ENCODE data around the gene TPSG1.
"Not testable (repeated sequence)": the region's sequence is repeated elsewhere in the genome, so short reads cannot be mapped to it uniquely, and the experiment has no call there.

TPSG1 gene

GRCh38 chr16:1230084-1230470 lies 5.0 kb upstream of the TPSG1 start, which contains the start of gene TPSB2:
Gene TPSB2 (minus strand): TSS chr16:1230184. CDS start chr16:1229951, 233 bp downstream.
- DNase-seq = not testable (repeated sequence)

GRCh38 chr16:1229476-1229875 lies 4.4 kb upstream of the TPSG1 start:
- DNase-seq = not testable (repeated sequence)

- not testable (repeated sequence) for DNase-seq
Observed at GRCh38 chr16:1228227-1228626, 3.2 kb upstream of the TPSG1 start.

GRCh38 chr16:1226692-1227091 lies 1.6 kb upstream of the TPSG1 start:
- DNase-seq = not testable (repeated sequence)

- DNase-seq = not testable (repeated sequence)
Observed at GRCh38 chr16:1225728-1226311, 752 bp upstream of the TPSG1 start.

- no peak for DNase-seq
Observed at GRCh38 chr16:1224558-1224957, 510 bp downstream of the TPSG1 start.

- no peak for DNase-seq
Observed at GRCh38 chr16:1223355-1224214, 1.5 kb downstream of the TPSG1 start.

- DNase-seq = no peak
Observed at GRCh38 chr16:1222553-1223354, 2.3 kb downstream of the TPSG1 start.

GRCh38 chr16:1221628-1222552 lies 3.2 kb downstream of the TPSG1 start:
- no peak for DNase-seq

GRCh38 chr16:1220841-1221627 lies 4.0 kb downstream of the TPSG1 start:
- no peak for DNase-seq

GRCh38 chr16:1220098-1220728 lies 4.9 kb downstream of the TPSG1 start:
- DNase-seq = no peak

- DNase-seq = no peak
Observed at GRCh38 chr16:1218930-1219611, 6.0 kb downstream of the TPSG1 start.

GRCh38 chr16:1218061-1218929 lies 6.8 kb downstream of the TPSG1 start:
- no peak for DNase-seq

- DNase-seq = no peak
Observed at GRCh38 chr16:1217526-1217925, 7.5 kb downstream of the TPSG1 start.

GRCh38 chr16:1216681-1217400 lies 8.2 kb downstream of the TPSG1 start:
- no peak for DNase-seq

GRCh38 chr16:1216296-1216619 lies 8.8 kb downstream of the TPSG1 start:
- DNase-seq = no peak

- no peak for DNase-seq
Observed at GRCh38 chr16:1215574-1216295, 9.3 kb downstream of the TPSG1 start.

- no peak for DNase-seq
Observed at GRCh38 chr16:1214719-1215118, 10.3 kb downstream of the TPSG1 start.
